HCT116 (cell line): ENCODE measurements around the gene FUOM. TPM values are rescaled to one million over a fixed set of nuclear protein-coding genes. Genes with fewer than 3 reads are reported as not detected.

Experiments used
- ATAC-seq: fragments of 200-7000 bp; cut with Tn5 transposase; 2 replicates; pipeline ENCODE4 v1.9.1; 2020; ENCODE audit warnings: mild to moderate bottlenecking, moderate library complexity
- BruUV-seq: library from RNA; stranded (reverse); fragments of 400-500 nt; replicated peaks from 2 replicates; lab custom pipeline; 2021; lab: Mats Ljungman, UMichigan
- CTCF ChIA-PET: fragments of 300-600 bp; sonication (Branson Sonifier 250); formaldehyde crosslinking; loops from one replicate; lab custom pipeline; 2021; ENCODE audit warnings: antibody characterized with exemption; lab: Charles Lee
- POLR2A ChIA-PET: fragments of 300-600, 350-600 bp; sonication (Branson Sonifier 250); formaldehyde crosslinking; loops from one replicate; lab custom pipeline; 2021; ENCODE audit warnings: antibody characterized with exemption; lab: Charles Lee
- RAD21 ChIA-PET, 2 experiments: fragments of 300-600 bp; sonication (Branson Sonifier 250); formaldehyde crosslinking; loops; one replicate each; lab custom pipeline; 2023; ENCODE audit warnings: low total read pairs in 2 of 2; ENCODE audit not compliant: uncharacterized antibody in 2 of 2, unreplicated experiment in 2 of 2, low non-redundant PET in 1 of 2; lab: Charles Lee
- DNase-seq: peaks from one replicate; pipeline ENCODE4 v3.0.0-alpha.2; 2010; ENCODE audit warnings: low read depth, low spot score
- H2AFZ ChIP-seq: fragments of 200-600 bp; shearing (Covaris generic), sonication (generic); 2 replicates; pipeline ENCODE4 v1.6.1; 2017; ENCODE audit warnings: low read depth, mixed run types, mixed read lengths, antibody characterized with exemption, low read length; ENCODE audit not compliant: poor library complexity, severe bottlenecking
- H3K27ac ChIP-seq: 2 replicates; pipeline ENCODE4 v1.5.1; 2012; ENCODE audit warnings: low read depth, low read length
- H3K27me3 ChIP-seq: fragments of 200-600 bp; sonication (generic); 2 replicates; pipeline ENCODE4 v1.6.1; 2016; ENCODE audit warnings: mixed run types, low read length, mixed read lengths; ENCODE audit not compliant: insufficient read depth
- H3K36me3 ChIP-seq, 2 experiments: fragments of 200-500 bp in 1 of 2; fragments of 200-600 bp in 1 of 2; sonication (Bioruptor generic) in 1 of 2; sonication (generic) in 1 of 2; 2 replicates each; pipeline versions ENCODE4 v1.5.1 to v1.6.1; 2014 to 2016; ENCODE audit warnings: low read length in 2 of 2, inconsistent platforms in 1 of 2, mixed read lengths in 1 of 2, mixed run types in 1 of 2; ENCODE audit not compliant: insufficient read depth in 2 of 2, control insufficient read depth in 1 of 2
- H3K4me1 ChIP-seq, 2 experiments: fragments of 200-600 bp in 1 of 2; sonication (generic) in 1 of 2; 2 replicates each; pipeline versions ENCODE4 v1.5.1 to v1.6.1; 2012 to 2017; ENCODE audit warnings: low read length in 2 of 2, inconsistent platforms in 1 of 2, mild to moderate bottlenecking in 1 of 2, mixed read lengths in 1 of 2, mixed run types in 1 of 2, moderate library complexity in 1 of 2; ENCODE audit not compliant: insufficient read depth in 2 of 2, control insufficient read depth in 1 of 2
- H3K4me2 ChIP-seq: fragments of 200-600 bp; sonication (generic); 2 replicates; pipeline ENCODE4 v1.6.1; 2017; ENCODE audit warnings: mixed run types, low read length, mixed read lengths
- H3K4me3 ChIP-seq, 2 experiments: fragments of 200-600 bp in 1 of 2; sonication (generic) in 1 of 2; replicated peaks in 1 of 2; 2 replicates each; pipeline ENCODE4 v1.5.1; 2011 to 2016; ENCODE audit warnings: low read length in 2 of 2, control low read depth in 1 of 2, low read depth in 1 of 2, mild to moderate bottlenecking in 1 of 2, mixed read lengths in 1 of 2, mixed run types in 1 of 2
- H3K79me2 ChIP-seq: fragments of 200-600 bp; sonication (generic); 2 replicates; pipeline ENCODE4 v1.6.1; 2017; ENCODE audit warnings: mild to moderate bottlenecking, mixed run types, low read length, moderate library complexity, mixed read lengths; ENCODE audit not compliant: insufficient read depth
- H3K9ac ChIP-seq: fragments of 200-600 bp; sonication (generic); 2 replicates; pipeline ENCODE4 v1.6.1; 2016; ENCODE audit warnings: low read length, mixed read lengths
- H3K9me2 ChIP-seq: fragments of 200-600 bp; sonication (generic), shearing (Covaris generic); 2 replicates; pipeline ENCODE4 v1.6.1; 2017; ENCODE audit warnings: mixed run types, mild to moderate bottlenecking, moderate library complexity; ENCODE audit not compliant: insufficient read depth
- H3K9me3 ChIP-seq, 2 experiments: fragments of 200-500 bp in 1 of 2; fragments of 200-600 bp in 1 of 2; sonication (Bioruptor generic) in 1 of 2; sonication (generic) in 1 of 2; 2 replicates each; pipeline ENCODE4 v1.6.1; 2014 to 2017; ENCODE audit warnings: low read length in 2 of 2, mixed read lengths in 2 of 2, inconsistent platforms in 1 of 2, low read depth in 1 of 2, mild to moderate bottlenecking in 1 of 2, mixed run types in 1 of 2, moderate library complexity in 1 of 2; ENCODE audit not compliant: control insufficient read depth in 1 of 2, insufficient read depth in 1 of 2
- H4K20me1 ChIP-seq: fragments of 200-600 bp; sonication (generic), shearing (Covaris generic); 2 replicates; pipeline ENCODE4 v1.6.1; 2017; ENCODE audit warnings: mixed run types, mild to moderate bottlenecking, moderate library complexity; ENCODE audit not compliant: insufficient read depth
- ATF3 ChIP-seq: IDR thresholded peaks from 2 replicates; pipeline ENCODE4 v1.6.1; 2012
- CTCF ChIP-seq, 3 experiments: fragments of 200-600 bp in 1 of 3; sonication (generic) in 1 of 3; IDR thresholded peaks in 2 of 3; conservative IDR thresholded peaks in 1 of 3; 2 replicates each; pipeline ENCODE4 v1.5.1; 2012 to 2017; ENCODE audit warnings: low read depth in 2 of 3, low read length in 2 of 3, antibody characterized with exemption in 1 of 3, borderline replicate concordance in 1 of 3, control low read depth in 1 of 3, mild to moderate bottlenecking in 1 of 3, mixed read lengths in 1 of 3, mixed run types in 1 of 3, moderate library complexity in 1 of 3; ENCODE audit not compliant: insufficient read depth in 1 of 3
- JUND ChIP-seq: IDR thresholded peaks from 2 replicates; pipeline ENCODE4 v1.6.1; 2012
- POLR2AphosphoS5 ChIP-seq: IDR thresholded peaks from 2 replicates; pipeline ENCODE4 v1.6.1; 2011; ENCODE audit warnings: mild to moderate bottlenecking, low read depth, low read length, moderate library complexity
- REST ChIP-seq: IDR thresholded peaks from 2 replicates; pipeline ENCODE4 v1.6.1; 2012; ENCODE audit warnings: low read depth
- SP1 ChIP-seq: IDR thresholded peaks from 2 replicates; pipeline ENCODE4 v1.6.1; 2012; ENCODE audit warnings: low read depth
- ZBTB33 ChIP-seq: IDR thresholded peaks from 2 replicates; pipeline ENCODE4 v1.6.1; 2011; ENCODE audit warnings: mild to moderate bottlenecking, low read length, moderate library complexity; ENCODE audit not compliant: insufficient replicate concordance; ENCODE audit errors: extremely low read depth
- intact Hi-C: fragments of 100-400 bp; cut with micrococcal nuclease; formaldehyde crosslinking; loops from 2 replicates; pipeline ENCODE4 v1.10.0; 2022
- total RNA-seq: library from RNA; stranded (reverse); gene quantifications from one replicate; pipeline ENCODE4 v1.2.1, GENCODE V29; 2021; ENCODE audit not compliant: unreplicated experiment

The FUOM gene
- total RNA-seq, 1 experiment from 2014 or later = 21.5 TPM

- POLR2A ChIA-PET = no interaction called here
- BruUV-seq = TSS peak; percentile 39
- DNase-seq = no peak
- CTCF ChIA-PET = interaction anchor here (1.6 to 1.8 kb wide), 2 partner anchors 22 to 49 kb away, joined by 4 to 5 read pairs; no protein-coding TSS in a partner anchor
- no peak for TF ChIP-seq JUND
- TF ChIP-seq ATF3 = no peak
- no peak for TF ChIP-seq SP1
- no peak for TF ChIP-seq REST
- no peak for TF ChIP-seq POLR2AphosphoS5
- no peak for TF ChIP-seq ZBTB33
- peak; percentile 53 to 68 (median 62); a peak in 5 of 6 replicates for TF ChIP-seq CTCF (IDR thresholded peaks at IDR 0.05 in 2 of 3, conservative IDR thresholded peaks at IDR 0.05 in 1 of 3; ENCODE audit: borderline replicate concordance in 1 of 3, insufficient read depth in 1 of 3, low read depth in 2 of 3, low read length in 2 of 3)
- TF ChIP-seq, all 23 proteins: peak for 1
- ATAC-seq = peak; percentile 56
- Histone ChIP-seq H3K4me2 (peak overlapping the region; percentile 82), H3K9me3 (no peaks in the 10 kb centered on the region), H4K20me1 (no peaks in the 10 kb centered on the region), H3K4me1 (peaks cover 2 to 15% of the 10 kb centered on the region in 2 experiments; a peak in 2 of 4 replicates), H3K79me2 (peaks cover 45% of the 10 kb centered on the region), H3K4me3 (peak overlapping the region; percentile 78 to 89), H3K27me3 (no peaks in the 10 kb centered on the region), H3K36me3 (peaks cover 0 to 3% of the 10 kb centered on the region in 2 experiments; a peak in 1 of 4 replicates), H3K9ac (peak overlapping the region; percentile 88), H2AFZ (no peak overlapping the region), H3K9me2 (no peaks in the 10 kb centered on the region), H3K27ac (peak overlapping the region; percentile 86)
- intact Hi-C loops = loop anchor here (2.0 kb wide), 1 partner anchor 403 kb away; no protein-coding TSS in a partner anchor
- RAD21 ChIA-PET = no interaction called here
Observed at GRCh38 chr10:133307776-133308420, 49.9 kb downstream of the FUOM start.
